Neural progenitor cell (in vitro differentiated cells): ENCODE results near the gene RS1.

Source experiments
- CTCF ChIP-seq: fragments of 200-600 bp; sonication (generic); IDR thresholded peaks from 2 replicates; pipeline ENCODE4 v1.5.1; 2017; ENCODE audit warnings: antibody characterized with exemption, mild to moderate bottlenecking
- EZH2 ChIP-seq: fragments of 200-600 bp; sonication (generic); IDR thresholded peaks from 2 replicates; pipeline ENCODE4 v1.6.1; 2017; ENCODE audit warnings: antibody characterized with exemption, mild to moderate bottlenecking, moderate library complexity
- EZH2phosphoT487 ChIP-seq: fragments of 200-600 bp; sonication (generic); IDR thresholded peaks from 2 replicates; pipeline ENCODE4 v1.6.1; 2017; ENCODE audit warnings: antibody characterized with exemption

- TF ChIP-seq CTCF (no peak), EZH2 (no peak), EZH2phosphoT487 (no peak)
Observed at GRCh38 chrX:18624599-18624998, 47.3 kb downstream of the RS1 start.
